K562 (cell line): ENCODE results near the gene B3GLCT.
"Not testable (repeated sequence)": the region's sequence is repeated elsewhere in the genome, so short reads cannot be mapped to it uniquely, and the experiment has no call there.

Source experiments
- CREB5 ChIP-seq: fragments of 250-450 bp; sonication (Bioruptor Pico); IDR thresholded peaks from 2 replicates; pipeline ENCODE4 v1.5.0; 2020; ENCODE audit warnings: mild to moderate bottlenecking
- KDM4B ChIP-seq, 2 experiments: fragments of 450-650 bp in 1 of 2; sonication (generic) in 1 of 2; IDR thresholded peaks; 2 replicates each; pipeline ENCODE4 v1.6.1; 2016 to 2017; ENCODE audit warnings: borderline replicate concordance in 2 of 2, antibody characterized with exemption in 1 of 2, low read depth in 1 of 2, mild to moderate bottlenecking in 1 of 2
- SOX6 ChIP-seq: fragments of 450-650 bp; IDR thresholded peaks from 2 replicates; pipeline ENCODE4 v1.6.1; 2014; ENCODE audit warnings: mild to moderate bottlenecking

GRCh38 chr13:31177813-31178495 is 21.8 kb upstream of the B3GLCT start:
- TF ChIP-seq KDM4B (IDR thresholded peaks at IDR 0.05; ENCODE audit: borderline replicate concordance in 2 of 2, low read depth in 1 of 2); CREB5 (CRISPR knock-in tag); SOX6: not testable (repeated sequence)
